Astrocyte (in vitro differentiated cells and primary cell): ENCODE data around the gene MCUB. TPM values are rescaled to one million over a fixed set of nuclear protein-coding genes. Genes with fewer than 3 reads are reported as not detected.

Experiments used
- DNase-seq: peaks from one replicate; pipeline ENCODE4 v3.0.0-alpha.2; 2010; ENCODE audit warnings: low read depth
- FAIRE-seq: peaks from 2 replicates; lab custom pipeline; 2011; peaks lifted over from hg19 to GRCh38; lab: Jason Lieb, UNC
- H2AFZ ChIP-seq: 2 replicates; pipeline ENCODE4 v1.6.0; 2012; ENCODE audit warnings: low read depth, low read length, inconsistent platforms
- H3K27ac ChIP-seq: 2 replicates; pipeline ENCODE4 v1.5.1; 2011; ENCODE audit warnings: low read depth, low read length, inconsistent platforms
- H3K27me3 ChIP-seq: 2 replicates; pipeline ENCODE4 v1.6.0; 2011; ENCODE audit warnings: low read length, inconsistent platforms; ENCODE audit not compliant: insufficient read depth
- H3K36me3 ChIP-seq: 2 replicates; pipeline ENCODE4 v1.5.1; 2011; ENCODE audit warnings: low read length, inconsistent platforms; ENCODE audit not compliant: insufficient read depth
- H3K4me1 ChIP-seq: 2 replicates; pipeline ENCODE4 v1.5.1; 2011; ENCODE audit warnings: low read length, inconsistent platforms; ENCODE audit not compliant: insufficient read depth
- H3K4me2 ChIP-seq: 2 replicates; pipeline ENCODE4 v1.6.0; 2012; ENCODE audit warnings: low read length, inconsistent platforms
- H3K4me3 ChIP-seq: 2 replicates; pipeline ENCODE4 v1.5.1; 2011; ENCODE audit warnings: low read depth, mild to moderate bottlenecking, low read length, inconsistent platforms; ENCODE audit not compliant: insufficient read depth
- H3K79me2 ChIP-seq: 2 replicates; pipeline ENCODE4 v1.6.0; 2012; ENCODE audit warnings: mild to moderate bottlenecking, low read length, inconsistent platforms; ENCODE audit not compliant: insufficient read depth
- H3K9ac ChIP-seq: 2 replicates; pipeline ENCODE4 v1.6.0; 2012; ENCODE audit warnings: mild to moderate bottlenecking, low read length, inconsistent platforms
- H3K9me3 ChIP-seq: 2 replicates; pipeline ENCODE4 v1.5.1; 2012; ENCODE audit warnings: low read depth, mild to moderate bottlenecking, low read length, inconsistent platforms; ENCODE audit not compliant: insufficient read depth
- H4K20me1 ChIP-seq: 2 replicates; pipeline ENCODE4 v1.6.0; 2012; ENCODE audit warnings: low read length, inconsistent platforms; ENCODE audit not compliant: insufficient read depth
- H3K27ac Mint-ChIP-seq: one replicate; pipeline ENCODE4 v1.8.0; 2021; ENCODE audit warnings: mild to moderate bottlenecking, mixed read lengths; ENCODE audit not compliant: unreplicated experiment
- H3K27me3 Mint-ChIP-seq: one replicate; pipeline ENCODE4 v1.8.0; 2021; ENCODE audit warnings: low read depth, mixed read lengths; ENCODE audit not compliant: unreplicated experiment
- H3K36me3 Mint-ChIP-seq: one replicate; pipeline ENCODE4 v1.8.0; 2021; ENCODE audit warnings: low read depth, mixed read lengths; ENCODE audit not compliant: unreplicated experiment
- H3K4me1 Mint-ChIP-seq: one replicate; pipeline ENCODE4 v1.8.0; 2021; ENCODE audit warnings: low read depth, mixed read lengths; ENCODE audit not compliant: unreplicated experiment
- H3K4me3 Mint-ChIP-seq: one replicate; pipeline ENCODE4 v1.8.0; 2021; ENCODE audit warnings: mild to moderate bottlenecking, moderate library complexity, mixed read lengths; ENCODE audit not compliant: unreplicated experiment
- H3K9me3 Mint-ChIP-seq: one replicate; pipeline ENCODE4 v1.8.0; 2021; ENCODE audit warnings: mild to moderate bottlenecking, mixed read lengths; ENCODE audit not compliant: unreplicated experiment
- CTCF ChIP-seq: IDR thresholded peaks from 2 replicates; pipeline ENCODE4 v1.5.1; 2011; ENCODE audit warnings: low read depth, mild to moderate bottlenecking, inconsistent platforms, low read length, moderate library complexity; ENCODE audit not compliant: insufficient read depth
- EZH2 ChIP-seq: IDR thresholded peaks from 2 replicates; pipeline ENCODE4 v1.6.1; 2012; ENCODE audit warnings: mild to moderate bottlenecking, low read length, inconsistent platforms; ENCODE audit not compliant: insufficient read depth
- total RNA-seq: library from RNA; stranded (reverse); gene quantifications from 2 replicates; pipeline ENCODE4 v1.2.1, GENCODE V29; 2021

MCUB gene
- total RNA-seq, 1 donor from 2014 or later = 12.6 TPM

GRCh38 chr4:109574443-109574850, 14.4 kb downstream of the MCUB start:
- no peak overlapping the region for H2AFZ ChIP-seq
- no peaks in the 10 kb centered on the region for H3K36me3 ChIP-seq
- no peaks in the 10 kb centered on the region for H3K36me3 Mint-ChIP-seq

GRCh38 chr4:109574931-109575804, 15.1 kb downstream of the MCUB start:
- Mint-ChIP-seq H3K4me1 (no peaks in the 10 kb centered on the region), H3K9me3 (peaks cover 2% of the 10 kb centered on the region), H3K36me3 (no peaks in the 10 kb centered on the region), H3K27me3 (no peaks in the 10 kb centered on the region), H3K27ac (no peak overlapping the region), H3K4me3 (no peak overlapping the region)
- Histone ChIP-seq H3K4me1 (no peaks in the 10 kb centered on the region), H3K27ac (no peak overlapping the region), H4K20me1 (no peaks in the 10 kb centered on the region), H3K9me3 (no peaks in the 10 kb centered on the region), H3K36me3 (no peaks in the 10 kb centered on the region), H2AFZ (no peak overlapping the region), H3K9ac (no peak overlapping the region), H3K79me2 (no peaks in the 10 kb centered on the region), H3K4me3 (no peak overlapping the region), H3K27me3 (no peaks in the 10 kb centered on the region), H3K4me2 (no peak overlapping the region)
- DNase-seq (no peak), FAIRE-seq (no peak)
- TF ChIP-seq CTCF = no peak
- no peak for TF ChIP-seq EZH2

More at GRCh38 chr4:109574443-109574850, 14.4 kb downstream of the MCUB start:
- H3K4me3 Mint-ChIP-seq = no peak overlapping the region
- no peak overlapping the region for H3K27ac Mint-ChIP-seq
- H3K4me1 Mint-ChIP-seq = no peaks in the 10 kb centered on the region
- peaks cover 2% of the 10 kb centered on the region for H3K9me3 Mint-ChIP-seq
- no peaks in the 10 kb centered on the region for H3K27me3 Mint-ChIP-seq
- FAIRE-seq (no peak), DNase-seq (no peak)
- H3K4me1 ChIP-seq = no peaks in the 10 kb centered on the region
- no peak overlapping the region for H3K9ac ChIP-seq
- H3K27me3 ChIP-seq = no peaks in the 10 kb centered on the region
- H3K4me3 ChIP-seq = no peak overlapping the region
- no peak for TF ChIP-seq CTCF
- no peak for TF ChIP-seq EZH2
- H3K4me2 ChIP-seq = no peak overlapping the region
- no peak overlapping the region for H3K27ac ChIP-seq
- H3K9me3 ChIP-seq = no peaks in the 10 kb centered on the region
- no peaks in the 10 kb centered on the region for H4K20me1 ChIP-seq
- no peaks in the 10 kb centered on the region for H3K79me2 ChIP-seq

- Histone ChIP-seq H3K27me3 (no peaks in the 10 kb centered on the region), H3K27ac (no peak overlapping the region), H3K4me1 (no peaks in the 10 kb centered on the region), H3K36me3 (no peaks in the 10 kb centered on the region), H3K4me3 (no peak overlapping the region), H3K9me3 (no peaks in the 10 kb centered on the region), H2AFZ (no peak overlapping the region), H4K20me1 (no peaks in the 10 kb centered on the region), H3K79me2 (no peaks in the 10 kb centered on the region), H3K9ac (no peak overlapping the region), H3K4me2 (no peak overlapping the region)
- no peak overlapping the region for H3K4me3 Mint-ChIP-seq
- H3K9me3 Mint-ChIP-seq = peaks cover under 1% of the 10 kb centered on the region
- TF ChIP-seq CTCF = no peak
- TF ChIP-seq EZH2 = no peak
- H3K36me3 Mint-ChIP-seq = no peaks in the 10 kb centered on the region
- H3K27me3 Mint-ChIP-seq = no peaks in the 10 kb centered on the region
- FAIRE-seq (no peak), DNase-seq (peak; percentile 72)
- H3K27ac Mint-ChIP-seq = no peak overlapping the region
- H3K4me1 Mint-ChIP-seq = no peaks in the 10 kb centered on the region
Measured at GRCh38 chr4:109576462-109576861, 16.4 kb downstream of the MCUB start.
